G401.6 (cell line): ENCODE measurements around the gene ABCD2.
"Not testable (repeated sequence)": the region's sequence is repeated elsewhere in the genome, so short reads cannot be mapped to it uniquely, and the experiment has no call there.

Experiments used
- FAIRE-seq: peaks from 2 replicates; lab custom pipeline; 2012; peaks lifted over from hg19 to GRCh38; lab: Jason Lieb, UNC

The ABCD2 gene

DNA sequence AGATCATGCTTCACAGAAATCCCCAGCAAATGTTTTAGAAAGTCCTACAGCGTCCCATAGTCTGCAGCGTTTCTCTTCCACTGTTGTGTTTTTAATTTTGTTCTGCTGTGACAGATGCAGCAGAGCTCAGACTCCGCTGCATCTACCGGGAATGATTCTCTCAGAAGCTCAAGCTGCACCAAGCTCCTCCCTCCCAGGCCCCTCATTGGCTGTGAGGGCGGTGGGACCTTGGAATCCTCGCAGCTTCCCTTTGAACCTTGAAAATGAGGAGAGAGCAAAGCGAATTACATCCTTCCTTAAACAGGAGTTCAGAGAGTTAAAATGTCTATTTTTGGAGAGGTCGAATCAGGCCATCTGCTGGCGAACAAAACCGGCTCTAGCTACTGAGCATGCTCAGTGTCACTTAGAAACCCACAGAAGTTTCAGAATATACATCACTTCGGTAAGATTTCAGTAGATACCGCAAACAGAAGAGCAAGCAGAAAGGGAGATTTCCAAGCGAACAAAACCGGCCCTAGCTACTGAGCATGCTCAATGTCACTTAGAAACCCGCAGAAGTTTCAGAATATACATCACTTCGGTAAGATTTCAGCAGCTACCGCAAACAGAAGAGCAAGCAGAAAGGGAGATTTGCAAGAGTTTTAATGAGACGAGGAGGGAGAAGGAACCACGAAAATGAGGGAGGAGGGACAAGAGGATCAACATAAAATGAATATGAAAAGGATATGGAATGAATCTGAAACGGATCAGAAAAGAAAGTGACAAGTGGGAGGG lies at the start of gene ABCD2:
TSS of gene ABCD2 (minus strand) at position 144 of the 774 bp plus-strand sequence. CDS start 188 bp downstream, outside the sequence.
- FAIRE-seq, result no peak

- no peak for FAIRE-seq
Observed at GRCh38 chr12:39660101-39660500, 40.5 kb upstream of the ABCD2 start.

- no peak for FAIRE-seq
Observed at GRCh38 chr12:39647383-39647782, 27.8 kb upstream of the ABCD2 start.

DNA sequence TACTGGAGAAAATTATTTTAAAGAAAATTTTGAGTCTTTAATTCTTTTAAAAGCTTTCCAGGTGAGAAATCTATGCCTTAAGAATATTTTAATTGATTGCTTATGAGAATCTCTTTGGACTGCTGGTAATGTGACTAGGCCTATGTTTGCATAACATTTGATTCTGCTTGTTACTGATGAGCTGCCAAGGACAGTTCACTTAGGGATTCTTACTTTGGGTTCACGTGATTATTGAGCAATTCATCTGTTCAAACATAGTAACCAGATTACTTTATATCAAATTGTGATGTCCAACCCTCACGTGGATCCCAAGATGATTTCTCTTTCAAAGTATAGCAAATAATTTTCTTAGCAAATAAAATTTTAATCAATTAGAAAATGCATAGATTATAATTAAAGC lies 27.4 kb upstream of the ABCD2 start:
- no peak for FAIRE-seq

DNA sequence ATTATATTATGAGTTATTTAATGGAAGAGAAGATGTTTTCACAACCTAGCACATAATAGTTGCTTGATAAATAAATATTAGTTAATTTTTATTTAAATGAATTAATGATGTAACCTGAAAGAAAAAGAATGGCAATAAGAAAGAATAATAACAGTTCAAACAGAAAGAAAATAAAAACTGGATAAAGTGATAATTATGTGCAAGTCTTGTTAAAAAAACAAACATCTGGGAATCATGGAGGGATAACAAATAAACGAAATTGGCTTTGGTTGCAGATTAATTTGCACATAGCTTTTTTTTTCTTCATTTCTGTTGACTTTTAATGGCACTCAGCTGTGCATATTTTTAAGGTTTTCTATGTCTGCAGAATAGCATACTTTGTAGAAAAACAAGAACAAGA lies 23.4 kb upstream of the ABCD2 start:
- FAIRE-seq, result no peak

DNA sequence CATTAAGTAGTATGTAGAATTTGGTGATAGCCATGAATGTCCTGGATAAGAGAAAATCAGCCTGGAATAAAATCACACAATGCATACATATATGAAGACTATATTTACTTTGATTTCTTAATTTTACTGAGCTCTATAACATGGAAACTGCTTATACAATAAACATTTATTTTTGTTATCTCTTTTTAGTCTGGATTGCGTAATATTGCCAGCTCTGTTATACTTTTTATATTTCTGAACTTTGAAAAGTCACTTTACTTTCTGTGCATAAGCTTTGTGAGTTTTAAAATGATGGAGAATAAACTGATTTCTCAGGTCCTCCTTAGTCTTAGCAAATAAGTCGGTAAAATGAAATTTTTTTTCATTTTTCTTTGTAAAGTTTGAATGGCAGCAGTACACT lies 19.2 kb upstream of the ABCD2 start:
- no peak for FAIRE-seq

DNA sequence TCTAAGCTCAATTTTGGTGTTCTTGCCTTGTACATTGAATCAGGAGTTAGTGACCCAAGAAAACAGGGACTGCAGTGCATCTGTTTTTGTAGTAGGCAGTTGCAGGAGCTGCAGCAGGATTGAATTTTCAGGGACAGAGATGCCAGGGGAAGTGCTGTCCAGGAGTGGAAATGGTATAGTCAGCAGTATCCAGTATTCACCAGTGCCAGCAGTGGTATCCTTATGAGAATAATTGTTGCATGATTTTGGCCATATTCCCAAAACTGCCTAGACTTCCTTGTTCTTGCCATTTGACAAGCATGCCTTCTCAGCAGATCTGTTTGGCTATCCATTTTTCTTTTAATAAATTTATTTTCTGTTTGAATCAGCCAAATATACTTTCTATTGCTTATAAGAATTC lies 18.6 kb upstream of the ABCD2 start:
- no peak for FAIRE-seq

- no peak for FAIRE-seq
Observed at GRCh38 chr12:39632670-39633069, 13.1 kb upstream of the ABCD2 start.

DNA sequence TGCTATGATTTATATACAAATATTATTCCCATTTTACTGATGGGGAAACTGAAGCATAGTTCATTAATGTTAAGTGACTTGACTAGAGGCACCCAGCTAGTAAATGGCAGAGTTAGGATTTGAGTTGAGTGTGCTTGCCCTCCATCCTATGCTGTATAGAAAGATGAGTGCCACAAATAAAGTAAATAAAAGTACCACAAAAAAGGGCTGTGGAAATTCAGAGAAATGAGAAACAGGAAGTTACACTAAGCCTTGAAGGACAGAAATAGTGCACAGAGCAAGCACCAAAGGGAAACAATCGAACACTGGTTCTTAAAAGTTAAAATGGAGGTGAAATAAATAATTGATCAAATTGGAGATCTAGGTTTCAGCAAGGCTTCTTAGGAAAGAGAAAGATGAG lies 9.2 kb upstream of the ABCD2 start:
- no peak for FAIRE-seq

DNA sequence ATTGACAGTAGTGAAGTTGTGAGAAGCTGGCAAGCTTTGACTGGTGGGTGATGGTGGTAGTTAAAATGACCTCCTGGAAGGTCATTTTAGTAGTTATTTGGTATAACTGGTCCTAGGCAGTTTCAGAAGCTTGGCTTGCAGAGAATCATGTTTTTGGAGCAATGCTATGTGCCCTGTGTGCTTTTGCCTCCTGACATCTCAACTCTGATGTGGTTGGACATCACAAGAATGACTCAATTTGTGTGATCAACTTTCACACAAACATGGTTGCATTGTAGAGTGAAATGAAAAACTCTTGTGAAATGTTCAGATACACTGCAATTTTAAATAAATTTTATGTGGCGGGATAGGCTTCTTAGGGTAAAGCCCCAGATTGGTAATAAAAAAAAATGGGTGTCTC lies 8.3 kb upstream of the ABCD2 start:
- no peak for FAIRE-seq

DNA sequence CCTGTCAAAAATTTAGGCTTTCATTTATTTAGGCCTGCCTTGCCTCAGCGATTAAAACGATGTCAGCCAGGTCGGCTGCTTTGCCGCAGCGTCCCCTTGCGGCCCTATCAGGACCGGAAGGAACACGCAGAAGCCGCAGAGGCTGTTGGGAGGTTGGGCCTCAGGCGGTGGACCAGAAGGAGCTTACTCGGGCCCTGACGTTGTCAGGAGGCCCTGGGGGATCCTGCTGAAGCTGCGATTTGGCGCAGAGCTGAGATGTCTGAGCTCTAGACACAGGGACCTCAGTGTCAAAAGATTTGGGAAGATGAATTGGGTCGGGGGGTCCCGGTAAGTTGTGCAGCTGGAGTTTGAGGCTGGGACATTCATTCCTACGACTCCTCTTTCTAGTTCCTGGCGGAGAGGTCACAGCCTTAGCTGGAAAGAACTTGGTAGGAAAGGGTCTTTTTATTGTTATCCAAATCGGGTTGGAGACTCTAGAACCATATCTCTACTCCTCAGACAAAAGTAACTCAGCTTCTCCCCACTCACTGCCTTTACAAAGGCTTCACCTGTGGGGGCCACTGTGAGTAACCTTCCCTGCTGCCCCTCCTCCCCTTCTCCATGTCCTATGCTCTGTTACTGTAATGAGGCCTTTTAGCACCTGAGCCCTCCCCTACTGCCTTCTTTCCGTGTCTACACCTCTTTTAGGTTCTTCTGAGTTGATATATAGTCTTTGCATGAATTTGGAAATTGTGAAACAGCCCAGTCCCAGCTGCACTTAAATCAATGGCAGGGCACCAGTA lies 6.6 kb upstream of the ABCD2 start:
- no peak for FAIRE-seq

GRCh38 chr12:39623919-39624318 lies 4.3 kb upstream of the ABCD2 start:
- FAIRE-seq, result no peak

DNA sequence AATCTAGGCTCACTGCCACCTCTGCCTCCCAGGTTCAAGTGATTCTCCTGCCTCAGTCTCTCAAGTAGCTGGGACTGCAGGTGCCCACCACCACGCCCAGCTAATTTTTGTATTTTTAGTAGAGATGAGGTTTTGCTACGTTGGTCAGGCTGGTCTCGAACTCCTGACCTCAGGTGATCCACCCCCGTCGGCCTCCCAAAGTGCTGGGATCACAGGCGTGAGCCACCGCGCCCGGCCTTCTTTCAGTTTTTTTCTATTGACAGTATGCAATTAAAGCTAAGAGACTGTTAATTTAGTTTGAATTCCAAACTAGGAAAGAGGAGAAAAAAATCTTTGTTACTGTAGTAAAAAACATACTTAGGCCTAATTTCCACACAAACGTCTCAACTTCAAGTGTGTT lies 3.6 kb upstream of the ABCD2 start:
- FAIRE-seq, result not testable (repeated sequence)

- FAIRE-seq, result no peak
Observed at GRCh38 chr12:39622306-39622705, 2.7 kb upstream of the ABCD2 start.

- no peak for FAIRE-seq
Observed at GRCh38 chr12:39621670-39622069, 2.1 kb upstream of the ABCD2 start.

DNA sequence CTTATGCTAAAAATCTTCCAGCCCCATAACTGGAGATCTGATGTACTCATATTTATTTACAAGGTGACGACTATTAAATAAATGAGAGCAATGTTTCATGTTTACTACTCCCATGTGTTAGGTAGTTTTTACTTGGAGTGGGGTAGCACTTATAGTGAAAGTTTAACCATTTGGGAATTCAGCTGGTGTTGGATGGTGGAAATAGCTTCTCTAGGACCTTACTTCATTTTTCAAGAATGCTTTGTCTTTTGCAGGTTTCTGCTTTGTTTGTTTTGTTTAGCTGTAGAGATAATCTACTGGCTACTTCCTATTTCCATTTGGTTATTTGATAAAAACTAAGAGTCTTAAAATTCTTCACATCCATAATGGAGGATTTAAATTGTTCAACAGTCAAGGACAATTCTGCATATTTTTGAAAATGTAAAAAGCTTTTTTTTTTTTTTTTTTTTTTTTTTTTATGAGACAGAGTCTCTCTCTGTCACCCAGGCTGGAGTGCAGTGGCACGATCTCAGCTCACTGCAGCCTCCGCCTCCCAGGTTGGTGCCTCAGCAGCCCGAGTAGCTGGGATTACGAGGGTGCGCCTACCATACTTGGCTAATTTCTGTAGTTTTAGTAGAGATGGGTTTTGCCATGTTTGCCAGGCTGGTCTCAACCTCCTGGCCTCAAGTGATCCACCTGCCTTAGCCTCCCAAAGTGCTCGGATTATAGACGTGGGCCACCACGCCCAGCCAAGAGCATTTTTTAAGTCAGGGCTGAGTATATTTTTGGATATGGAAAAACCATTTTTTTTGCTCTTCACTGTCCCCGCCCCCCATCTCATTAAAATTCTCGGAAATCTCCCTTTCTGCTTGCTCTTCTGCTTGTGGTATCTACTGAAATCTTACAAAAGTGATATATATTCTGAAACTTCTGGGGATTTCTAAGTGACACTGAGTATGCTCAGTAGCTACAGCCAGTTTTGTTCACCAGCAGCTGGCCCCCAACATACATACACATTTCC lies 1.4 kb upstream of the ABCD2 start:
- FAIRE-seq, result no peak

DNA sequence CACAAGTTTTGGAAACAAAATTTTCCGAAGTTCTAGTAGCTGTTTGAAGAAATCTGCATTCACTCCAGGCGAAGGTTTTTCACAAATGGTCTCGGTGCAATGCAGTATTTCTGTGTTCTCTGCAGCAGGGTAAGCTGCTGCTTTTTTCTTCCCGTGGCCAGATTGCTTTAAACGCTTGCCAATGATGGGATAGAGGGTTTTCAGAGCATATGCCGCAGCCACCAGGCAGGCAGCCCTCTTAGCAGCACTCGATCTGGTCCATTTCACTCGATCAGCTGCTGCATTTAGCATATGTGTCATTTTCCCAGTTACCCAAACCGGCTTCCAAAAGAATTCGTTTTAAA lies 315 bp downstream of the ABCD2 start:
- FAIRE-seq, result no peak

DNA sequence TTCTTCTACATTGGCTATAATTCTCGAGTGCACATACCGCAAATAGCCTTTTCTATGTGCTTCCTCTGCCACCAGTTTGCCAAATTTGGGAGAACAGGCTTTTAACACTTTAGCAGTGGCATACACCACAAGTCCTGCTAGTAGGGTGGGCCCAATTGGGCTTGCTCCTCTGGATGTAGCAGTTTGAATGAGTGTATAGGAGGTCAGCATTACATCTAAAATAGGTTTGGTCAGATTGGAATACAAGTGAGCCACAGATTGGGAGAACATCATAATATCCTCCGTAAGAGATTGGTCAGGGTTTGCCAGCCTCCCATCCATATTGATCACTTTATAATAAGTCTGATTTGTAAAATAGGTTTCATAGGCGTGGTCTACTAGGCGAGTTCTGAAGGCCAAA lies 902 bp downstream of the ABCD2 start:
- no peak for FAIRE-seq

GRCh38 chr12:39617887-39618286 lies 1.7 kb downstream of the ABCD2 start:
- FAIRE-seq, result no peak

DNA sequence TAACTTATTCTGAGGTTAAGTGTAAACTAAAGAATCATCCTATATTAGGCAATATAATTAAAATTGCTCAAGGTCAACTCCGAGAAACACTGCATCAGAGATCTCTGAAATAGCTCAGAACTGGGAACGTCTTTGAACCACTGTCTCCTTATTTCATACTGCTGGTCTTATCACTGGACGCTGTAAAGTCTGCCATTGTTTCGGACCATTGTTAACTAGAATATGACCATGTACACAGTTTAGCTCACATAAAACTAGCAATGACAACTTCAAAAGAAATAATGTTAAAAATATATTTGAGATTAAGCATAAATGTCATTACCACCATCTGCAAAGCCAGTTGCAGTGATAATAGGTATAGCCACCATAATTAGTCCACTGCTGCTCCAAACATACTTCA lies 2.9 kb downstream of the ABCD2 start:
- FAIRE-seq, result no peak

DNA sequence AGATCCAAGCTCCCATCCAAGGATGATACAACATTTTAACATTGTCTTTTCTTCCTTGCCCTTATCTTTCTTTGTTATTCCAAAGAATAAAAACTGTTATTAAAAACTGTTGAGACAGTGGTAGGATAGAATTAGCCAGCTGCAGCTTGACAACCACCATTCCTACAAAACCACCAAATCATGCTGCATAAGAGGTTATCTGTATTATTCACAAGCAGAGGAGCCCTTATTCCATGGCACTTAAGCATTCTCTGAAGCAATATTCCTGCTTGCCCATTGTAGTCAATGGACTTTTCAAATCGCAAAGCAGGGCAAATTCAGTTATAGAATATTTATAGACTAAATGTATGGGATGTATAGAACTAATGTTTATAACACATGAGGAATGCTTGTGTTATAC lies 3.4 kb downstream of the ABCD2 start:
- no peak for FAIRE-seq

DNA sequence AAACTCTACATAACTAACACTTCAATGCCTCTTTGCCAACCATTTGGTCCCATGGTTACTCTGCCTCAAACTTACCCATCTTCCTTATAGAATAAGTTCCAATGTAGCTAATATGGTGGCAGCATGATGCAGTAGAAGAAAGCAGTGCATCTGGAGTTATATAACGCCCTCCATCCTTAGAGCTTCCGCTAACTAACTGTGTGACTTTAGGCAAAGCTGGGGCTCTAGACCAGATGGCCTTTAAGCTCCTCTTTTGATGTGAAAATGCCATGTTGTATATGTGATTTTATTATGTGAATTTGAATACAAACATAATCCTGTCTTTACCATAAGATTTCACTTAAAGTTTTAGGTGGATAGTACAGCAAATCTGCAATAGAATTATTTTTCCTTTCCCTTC lies 6.1 kb downstream of the ABCD2 start:
- no peak for FAIRE-seq

DNA sequence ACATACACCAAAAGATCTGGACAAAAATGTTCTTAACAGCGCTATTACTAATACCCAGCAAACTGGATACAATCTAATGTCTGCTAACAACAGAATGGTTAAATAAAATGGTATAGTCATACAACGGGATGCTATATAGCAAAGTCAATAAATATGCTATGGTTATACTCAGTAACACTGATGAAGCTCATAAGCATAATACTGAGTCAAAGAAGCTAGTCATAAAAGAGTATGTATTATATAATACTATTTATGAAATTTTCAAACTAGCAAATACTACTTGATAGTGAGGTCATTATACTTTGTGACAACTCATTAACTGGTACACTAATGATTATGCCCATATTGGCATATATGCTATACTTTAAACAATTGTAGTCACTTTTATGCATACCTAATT lies 7.4 kb downstream of the ABCD2 start:
- no peak for FAIRE-seq
